ENCODE results near the gene C11orf42.
A peak's percentile ranks its signal among the peaks of the same experiment; 100 is the strongest.
"Not testable (repeated sequence)": the region's sequence is repeated elsewhere in the genome, so short reads cannot be mapped to it uniquely, and the experiment has no call there.

The C11orf42 gene

GRCh38 chr11:6241316-6241715 lies 36.0 kb downstream of the C11orf42 start:
- no peaks in the 10 kb centered on the region for H3K36me3 ChIP-seq
- no peak for DNase-seq
- TF ChIP-seq CTCF (IDR thresholded peaks at IDR 0.05; ENCODE audit: low read depth, low read length), result no peak
- H3K4me1 ChIP-seq, result no peaks in the 10 kb centered on the region
- no peak overlapping the region for H3K4me3 ChIP-seq (ENCODE audit: low read depth, low read length)
- no peaks in the 10 kb centered on the region for H3K27me3 ChIP-seq
- no peaks in the 10 kb centered on the region for H3K9me3 ChIP-seq

GRCh38 chr11:6245536-6245935 lies 40.2 kb downstream of the C11orf42 start:
- TF ChIP-seq CTCF (IDR thresholded peaks at IDR 0.05; ENCODE audit: low read depth, low read length), result no peak
- H3K4me1 ChIP-seq, result no peaks in the 10 kb centered on the region
- no peaks in the 10 kb centered on the region for H3K36me3 ChIP-seq
- H3K27me3 ChIP-seq, result no peaks in the 10 kb centered on the region
- H3K4me3 ChIP-seq (ENCODE audit: low read depth, low read length), result no peak overlapping the region
- no peak for DNase-seq
- H3K9me3 ChIP-seq, result no peaks in the 10 kb centered on the region

- Histone ChIP-seq H3K4me1 (no peaks in the 10 kb centered on the region), H3K27me3 (no peaks in the 10 kb centered on the region), H3K4me3 (ENCODE audit: low read depth, low read length) (no peak overlapping the region), H3K36me3 (no peaks in the 10 kb centered on the region), H3K9me3 (no peaks in the 10 kb centered on the region)
- no peak for DNase-seq
- no peak for TF ChIP-seq CTCF (IDR thresholded peaks at IDR 0.05; ENCODE audit: low read depth, low read length)
Observed at GRCh38 chr11:6248248-6248647, 42.9 kb downstream of the C11orf42 start.

- H3K4me3 ChIP-seq (ENCODE audit: low read depth, low read length); H3K27me3 ChIP-seq; DNase-seq; H3K36me3 ChIP-seq; H3K4me1 ChIP-seq; H3K9me3 ChIP-seq: not testable (repeated sequence)
Observed at GRCh38 chr11:6248897-6249296, 43.5 kb downstream of the C11orf42 start.

- H3K4me3 ChIP-seq (ENCODE audit: low read depth, low read length), result no peak overlapping the region
- no peaks in the 10 kb centered on the region for H3K4me1 ChIP-seq
- H3K27me3 ChIP-seq, result no peaks in the 10 kb centered on the region
- no peaks in the 10 kb centered on the region for H3K9me3 ChIP-seq
- TF ChIP-seq CTCF (IDR thresholded peaks at IDR 0.05; ENCODE audit: low read depth, low read length), result no peak
- no peaks in the 10 kb centered on the region for H3K36me3 ChIP-seq
- peak; percentile 54 for DNase-seq
Observed at GRCh38 chr11:6249770-6250555, 44.6 kb downstream of the C11orf42 start.

GRCh38 chr11:6251120-6251733 lies 45.9 kb downstream of the C11orf42 start:
- H3K27me3 ChIP-seq, result no peaks in the 10 kb centered on the region
- no peaks in the 10 kb centered on the region for H3K36me3 ChIP-seq
- no peaks in the 10 kb centered on the region for H3K4me1 ChIP-seq
- peak; percentile 51 for DNase-seq
- H3K4me3 ChIP-seq (ENCODE audit: low read depth, low read length), result no peak overlapping the region
- H3K9me3 ChIP-seq, result no peaks in the 10 kb centered on the region
- peak; percentile 67 for TF ChIP-seq CTCF (IDR thresholded peaks at IDR 0.05; ENCODE audit: low read depth, low read length)

Measured in BE2C (cell line).